GM23338 (cell line): Measurements from ENCODE around the gene FBXL17.

Experiments used
- CREB1 ChIP-seq: fragments of 250-450 bp; sonication (Bioruptor Pico); IDR thresholded peaks from 2 replicates; pipeline ENCODE4 v1.5.0; 2020; ENCODE audit warnings: low read depth, mild to moderate bottlenecking, moderate library complexity
- CTCF ChIP-seq, 2 experiments: fragments of 200-600 bp in 1 of 2; sonication (generic) in 1 of 2; conservative IDR thresholded peaks; 2 replicates each; pipeline versions ENCODE4 v1.5.1 to v1.6.1; 2016 to 2017; ENCODE audit warnings: antibody characterized with exemption in 2 of 2, low read depth in 2 of 2, mild to moderate bottlenecking in 2 of 2, moderate library complexity in 1 of 2
- EZH2 ChIP-seq: fragments of 200-600 bp; sonication (generic); IDR thresholded peaks from one replicate; pipeline ENCODE4 v1.8.0; 2017; ENCODE audit warnings: antibody characterized with exemption, mild to moderate bottlenecking, low read depth; ENCODE audit not compliant: unreplicated experiment
- EZH2phosphoT487 ChIP-seq: fragments of 200-600 bp; sonication (generic); IDR thresholded peaks from one replicate; pipeline ENCODE4 v1.8.1; 2018; ENCODE audit warnings: antibody characterized with exemption; ENCODE audit not compliant: unreplicated experiment
- JUNB ChIP-seq: IDR thresholded peaks from one replicate; pipeline ENCODE4 v1.6.1; 2016; ENCODE audit warnings: antibody characterized with exemption; ENCODE audit not compliant: unreplicated experiment
- NANOG ChIP-seq: IDR thresholded peaks from 2 replicates; pipeline ENCODE4 v1.6.1; 2016; ENCODE audit warnings: antibody characterized with exemption, borderline replicate concordance
- POLR2AphosphoS5 ChIP-seq: IDR thresholded peaks from 2 replicates; pipeline ENCODE4 v1.6.1; 2016; ENCODE audit warnings: antibody characterized with exemption, low read depth
- ZNF114 ChIP-seq: fragments of 250-450 bp; sonication (Bioruptor Pico); IDR thresholded peaks from 2 replicates; pipeline ENCODE4 v1.5.0; 2020; ENCODE audit warnings: mild to moderate bottlenecking, moderate library complexity
- TF ChIP-seq, protein P1 (sequence below): IDR thresholded peaks from one replicate; pipeline ENCODE4 v1.6.1; 2018; ENCODE audit warnings: antibody characterized with exemption; ENCODE audit not compliant: unreplicated experiment
- TF ChIP-seq, protein P2 (sequence below): IDR thresholded peaks from 2 replicates; pipeline ENCODE4 v1.6.1; 2016; ENCODE audit warnings: antibody characterized with exemption

GRCh38 chr5:108028412-108028811 is 353.5 kb downstream of the FBXL17 start:
- TF ChIP-seq CTCF (conservative IDR thresholded peaks at IDR 0.05; ENCODE audit: low read depth in 2 of 2) (no peak), POLR2AphosphoS5 (no peak), CREB1 (no peak), EZH2 (no peak), EZH2phosphoT487 (no peak), JUNB (no peak), NANOG (no peak), ZNF114 (CRISPR knock-in tag) (no peak)
- TF ChIP-seq, protein P1, sequence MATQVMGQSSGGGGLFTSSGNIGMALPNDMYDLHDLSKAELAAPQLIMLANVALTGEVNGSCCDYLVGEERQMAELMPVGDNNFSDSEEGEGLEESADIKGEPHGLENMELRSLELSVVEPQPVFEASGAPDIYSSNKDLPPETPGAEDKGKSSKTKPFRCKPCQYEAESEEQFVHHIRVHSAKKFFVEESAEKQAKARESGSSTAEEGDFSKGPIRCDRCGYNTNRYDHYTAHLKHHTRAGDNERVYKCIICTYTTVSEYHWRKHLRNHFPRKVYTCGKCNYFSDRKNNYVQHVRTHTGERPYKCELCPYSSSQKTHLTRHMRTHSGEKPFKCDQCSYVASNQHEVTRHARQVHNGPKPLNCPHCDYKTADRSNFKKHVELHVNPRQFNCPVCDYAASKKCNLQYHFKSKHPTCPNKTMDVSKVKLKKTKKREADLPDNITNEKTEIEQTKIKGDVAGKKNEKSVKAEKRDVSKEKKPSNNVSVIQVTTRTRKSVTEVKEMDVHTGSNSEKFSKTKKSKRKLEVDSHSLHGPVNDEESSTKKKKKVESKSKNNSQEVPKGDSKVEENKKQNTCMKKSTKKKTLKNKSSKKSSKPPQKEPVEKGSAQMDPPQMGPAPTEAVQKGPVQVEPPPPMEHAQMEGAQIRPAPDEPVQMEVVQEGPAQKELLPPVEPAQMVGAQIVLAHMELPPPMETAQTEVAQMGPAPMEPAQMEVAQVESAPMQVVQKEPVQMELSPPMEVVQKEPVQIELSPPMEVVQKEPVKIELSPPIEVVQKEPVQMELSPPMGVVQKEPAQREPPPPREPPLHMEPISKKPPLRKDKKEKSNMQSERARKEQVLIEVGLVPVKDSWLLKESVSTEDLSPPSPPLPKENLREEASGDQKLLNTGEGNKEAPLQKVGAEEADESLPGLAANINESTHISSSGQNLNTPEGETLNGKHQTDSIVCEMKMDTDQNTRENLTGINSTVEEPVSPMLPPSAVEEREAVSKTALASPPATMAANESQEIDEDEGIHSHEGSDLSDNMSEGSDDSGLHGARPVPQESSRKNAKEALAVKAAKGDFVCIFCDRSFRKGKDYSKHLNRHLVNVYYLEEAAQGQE = no peak
- TF ChIP-seq, protein P2, sequence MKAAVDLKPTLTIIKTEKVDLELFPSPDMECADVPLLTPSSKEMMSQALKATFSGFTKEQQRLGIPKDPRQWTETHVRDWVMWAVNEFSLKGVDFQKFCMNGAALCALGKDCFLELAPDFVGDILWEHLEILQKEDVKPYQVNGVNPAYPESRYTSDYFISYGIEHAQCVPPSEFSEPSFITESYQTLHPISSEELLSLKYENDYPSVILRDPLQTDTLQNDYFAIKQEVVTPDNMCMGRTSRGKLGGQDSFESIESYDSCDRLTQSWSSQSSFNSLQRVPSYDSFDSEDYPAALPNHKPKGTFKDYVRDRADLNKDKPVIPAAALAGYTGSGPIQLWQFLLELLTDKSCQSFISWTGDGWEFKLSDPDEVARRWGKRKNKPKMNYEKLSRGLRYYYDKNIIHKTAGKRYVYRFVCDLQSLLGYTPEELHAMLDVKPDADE = no peak
